HG03521 (cell line): ENCODE results near the gene ZC2HC1C.
"Not testable (repeated sequence)": the region's sequence is repeated elsewhere in the genome, so short reads cannot be mapped to it uniquely, and the experiment has no call there.

ENCODE experiments used
- ATAC-seq: cut with Tn5 transposase; IDR thresholded peaks from one replicate; pipeline ENCODE4 v1.9.1; 2021; ENCODE audit warnings: mild to moderate bottlenecking, moderate library complexity; ENCODE audit not compliant: unreplicated experiment

ZC2HC1C gene

DNA sequence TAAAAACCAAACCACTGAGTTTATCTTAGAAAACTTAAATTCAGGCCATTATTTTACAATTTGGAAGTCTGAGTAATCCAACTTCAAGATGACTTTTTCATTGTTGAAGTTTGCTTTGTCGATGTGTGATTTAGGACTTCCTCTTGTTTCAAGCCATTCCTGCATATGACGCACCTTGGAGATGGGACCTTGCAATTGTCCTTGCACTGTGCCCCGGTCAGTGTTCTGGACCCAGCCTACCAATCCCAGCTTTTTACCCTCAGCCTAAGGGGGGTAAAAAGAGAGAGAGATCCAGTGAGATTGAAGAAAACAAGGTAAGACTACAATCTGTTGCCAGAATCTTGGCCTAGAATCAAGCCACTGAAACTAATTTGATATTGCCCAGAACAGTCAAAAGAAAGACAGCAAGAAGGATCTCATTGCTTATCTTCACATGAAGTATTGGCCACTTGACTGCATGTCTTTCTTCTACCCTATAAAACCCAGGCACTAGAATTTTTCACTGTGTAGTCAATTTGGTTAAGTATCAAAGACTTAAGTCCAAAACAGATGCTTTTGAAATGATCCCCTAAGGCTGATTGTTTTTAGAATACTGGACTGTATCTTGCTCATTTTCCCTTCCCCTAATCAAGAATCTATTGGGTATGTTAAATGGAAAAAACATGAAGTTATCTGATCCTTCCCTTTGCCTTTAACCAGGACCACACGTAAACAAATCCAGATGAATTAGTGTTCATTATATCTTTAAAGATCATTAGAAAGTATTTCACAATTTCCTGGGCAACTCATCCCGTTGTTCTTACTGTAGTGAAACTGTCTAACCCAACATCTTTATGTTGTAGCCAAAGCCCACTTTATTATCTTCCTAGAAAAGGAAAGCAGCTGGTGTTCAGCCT lies 15.8 kb upstream of the ZC2HC1C start:
- ATAC-seq: no peak

DNA sequence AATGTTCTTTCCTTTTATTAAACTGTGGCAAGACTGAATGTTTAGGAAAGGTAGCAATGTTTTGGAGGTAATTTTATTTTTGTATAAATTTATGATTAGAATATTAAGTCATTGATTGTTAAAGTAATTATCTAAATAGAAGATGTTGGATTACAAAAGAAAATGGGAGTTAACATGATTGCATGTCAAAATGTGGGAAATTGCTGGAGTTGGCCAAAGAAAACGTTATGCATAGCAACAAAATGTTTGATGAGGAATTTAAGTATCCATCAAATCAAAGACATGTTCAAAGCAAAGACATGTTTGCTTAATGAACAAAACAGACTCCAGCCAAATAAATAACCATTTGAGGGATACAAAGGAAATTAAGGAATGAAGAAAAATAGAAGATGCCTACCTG lies 15.0 kb upstream of the ZC2HC1C start:
- no peak for ATAC-seq

DNA sequence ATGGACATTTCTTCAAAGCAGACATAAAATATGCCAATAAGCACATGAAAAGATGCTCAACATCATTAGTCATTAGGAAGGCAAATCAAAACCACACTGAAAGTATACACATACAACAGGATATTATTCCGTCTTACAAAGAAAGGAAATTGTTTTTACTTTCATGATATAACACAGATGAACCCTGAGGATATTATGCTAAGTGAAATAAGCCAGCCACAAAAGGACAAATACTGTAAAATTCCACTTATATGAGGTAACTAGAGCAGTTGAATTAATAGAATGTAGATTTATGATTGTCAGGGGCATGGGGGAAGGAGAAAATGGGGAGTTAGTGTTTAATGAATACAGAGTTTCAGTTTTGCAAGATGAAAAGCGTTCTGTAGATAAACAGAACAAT lies 9.8 kb upstream of the ZC2HC1C start:
- no peak for ATAC-seq

DNA sequence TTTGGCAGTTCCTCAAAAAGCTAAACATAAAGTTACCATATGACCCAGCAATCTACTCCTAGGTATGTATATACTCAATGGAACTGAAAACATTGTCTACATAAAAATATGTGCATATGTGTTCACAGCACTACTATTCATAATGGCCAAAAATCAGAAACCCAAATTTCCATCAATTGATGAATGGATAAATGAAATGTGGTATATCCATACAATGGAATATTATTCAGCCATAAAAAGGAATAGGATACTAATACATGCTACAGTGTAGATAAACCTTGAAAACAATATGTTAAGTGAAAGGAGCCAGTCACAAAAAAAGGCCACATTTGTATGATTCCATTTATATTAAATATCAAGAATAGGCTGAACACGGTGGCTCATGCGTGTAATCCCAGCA lies 9.0 kb upstream of the ZC2HC1C start:
- no peak for ATAC-seq

DNA sequence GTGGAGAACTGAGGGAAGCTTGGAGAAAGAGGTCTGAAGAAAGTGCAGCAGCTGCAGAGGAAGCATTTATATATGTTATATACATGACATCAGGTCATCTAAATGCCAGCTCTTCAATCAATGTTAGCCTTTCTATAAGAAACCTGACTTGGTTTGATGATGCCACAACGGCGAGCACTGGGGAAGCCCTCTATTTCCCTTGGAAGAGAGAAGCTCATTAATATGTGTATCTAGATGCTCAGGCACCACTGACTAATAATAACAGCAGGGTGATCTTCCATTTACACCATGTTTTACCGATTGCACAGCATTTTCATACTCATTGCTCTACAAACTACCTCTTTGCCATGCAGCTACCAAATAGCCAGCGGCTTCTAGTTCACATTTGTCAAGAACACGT lies 6.4 kb upstream of the ZC2HC1C start:
- no peak for ATAC-seq

DNA sequence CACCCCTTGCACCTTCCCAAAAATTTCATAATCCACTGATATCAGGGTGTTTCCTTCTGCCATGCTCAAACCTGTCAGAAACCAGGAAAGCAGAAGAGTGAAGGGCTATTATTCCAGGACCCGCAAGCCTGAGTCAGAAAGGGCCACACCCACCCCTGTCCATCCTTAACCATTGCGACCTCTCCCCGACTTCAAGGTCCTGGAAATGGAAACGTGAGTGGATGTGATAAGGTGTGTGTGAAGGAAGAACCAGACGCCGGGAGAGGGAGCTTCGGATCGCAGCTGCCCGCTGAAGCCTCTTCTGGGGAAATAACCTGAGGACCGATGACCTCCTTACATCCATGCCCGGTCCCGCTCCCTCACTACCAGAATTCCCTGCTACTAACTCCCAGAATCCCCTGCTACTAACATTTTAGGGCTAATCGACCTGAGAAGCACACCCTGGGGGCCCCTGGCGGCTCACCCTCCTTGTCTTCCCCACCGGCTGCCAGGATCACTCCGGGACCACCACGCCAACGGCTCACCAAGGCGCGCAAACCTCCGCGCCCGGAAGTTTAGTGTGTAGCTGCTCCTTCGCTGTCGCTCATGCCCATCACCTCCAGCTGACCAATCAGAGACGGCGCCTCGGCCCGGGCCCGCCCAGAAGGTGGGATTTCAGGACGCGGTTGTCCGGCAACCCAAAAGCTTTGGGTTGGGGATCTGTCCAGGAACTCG lies 5.8 kb upstream of the ZC2HC1C start, which contains the start of gene ACYP1:
Gene ACYP1, minus strand, starts transcription at position 534 of the 714 bp plus-strand sequence. Its CDS starts 471 bp downstream, at position 63.
- peak; percentile 97 for ATAC-seq

DNA sequence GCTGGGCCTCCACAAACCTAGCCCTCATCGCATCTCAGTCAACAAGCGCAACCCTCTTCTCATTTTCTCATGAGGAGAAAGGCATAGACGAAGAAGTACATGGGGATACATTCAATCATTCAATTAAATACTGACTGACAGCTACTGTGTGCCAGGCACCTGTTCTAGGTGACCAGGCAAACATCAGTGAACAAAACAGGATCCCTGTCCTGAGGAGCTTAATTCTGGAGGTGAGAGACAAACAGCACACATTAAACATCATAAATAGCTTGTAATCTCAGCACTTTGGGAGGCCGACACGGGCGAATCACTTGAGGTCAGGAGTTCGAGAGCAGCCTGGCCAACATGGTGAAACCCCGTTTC lies 5.3 kb upstream of the ZC2HC1C start:
- no peak for ATAC-seq

DNA sequence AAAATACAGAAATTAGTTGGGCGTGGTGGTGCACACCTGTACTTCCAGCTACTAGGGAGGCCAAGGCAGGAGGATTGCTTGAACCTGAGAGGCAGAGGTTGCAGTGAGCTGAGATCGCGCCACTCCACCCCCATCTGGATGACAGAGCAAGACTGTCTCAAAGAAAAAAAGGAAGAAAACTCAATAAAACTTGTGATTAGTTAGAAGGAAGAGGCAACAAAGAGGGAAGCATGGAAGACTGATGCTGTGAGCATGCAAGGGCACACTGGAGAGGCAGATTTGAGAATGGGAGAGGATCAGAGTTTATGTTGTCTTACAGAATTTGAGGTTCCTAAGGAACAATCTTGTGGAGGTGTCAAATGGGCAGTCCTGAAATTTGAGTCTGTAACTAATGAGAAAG lies 2.8 kb upstream of the ZC2HC1C start:
- ATAC-seq: no peak

DNA sequence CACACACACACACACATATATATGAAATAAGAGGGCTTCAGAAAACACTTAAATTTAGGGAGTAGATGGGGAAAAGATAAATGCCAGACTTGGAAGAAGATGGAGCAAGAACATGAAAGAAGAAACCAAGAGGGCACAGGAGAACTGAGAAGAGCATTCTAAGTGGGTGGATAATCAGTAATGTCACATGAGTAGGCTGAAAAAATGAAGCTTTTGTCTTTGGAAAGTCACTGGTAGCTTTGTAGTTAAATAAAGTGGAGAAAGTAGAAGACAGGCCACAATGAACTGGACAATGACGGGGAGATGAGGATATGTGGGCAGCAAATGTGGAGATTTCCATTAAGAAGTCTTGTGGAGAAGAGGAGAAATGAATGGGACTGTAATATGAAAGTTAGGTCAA lies 2.2 kb upstream of the ZC2HC1C start:
- ATAC-seq: no peak

DNA sequence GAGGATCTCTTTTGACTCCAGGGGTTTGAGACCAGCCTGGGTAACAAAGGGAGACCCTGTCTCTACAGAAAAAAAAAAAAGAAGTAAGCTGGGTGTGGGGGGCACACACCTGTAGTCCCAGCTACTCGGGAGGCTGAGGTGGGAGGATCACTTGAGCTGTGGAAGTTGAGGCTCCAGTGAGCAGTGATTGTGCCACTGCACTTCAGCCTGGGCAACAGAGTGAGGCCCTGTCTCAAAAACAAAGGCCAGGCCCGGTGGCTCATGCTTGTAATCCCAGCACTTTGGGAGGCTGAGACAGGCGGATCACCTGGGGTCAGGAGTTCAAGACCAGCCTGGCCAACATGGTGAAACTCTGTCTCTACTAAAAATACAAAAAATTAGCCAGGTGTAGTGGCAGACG lies 1.7 kb upstream of the ZC2HC1C start:
- ATAC-seq: not testable (repeated sequence)

DNA sequence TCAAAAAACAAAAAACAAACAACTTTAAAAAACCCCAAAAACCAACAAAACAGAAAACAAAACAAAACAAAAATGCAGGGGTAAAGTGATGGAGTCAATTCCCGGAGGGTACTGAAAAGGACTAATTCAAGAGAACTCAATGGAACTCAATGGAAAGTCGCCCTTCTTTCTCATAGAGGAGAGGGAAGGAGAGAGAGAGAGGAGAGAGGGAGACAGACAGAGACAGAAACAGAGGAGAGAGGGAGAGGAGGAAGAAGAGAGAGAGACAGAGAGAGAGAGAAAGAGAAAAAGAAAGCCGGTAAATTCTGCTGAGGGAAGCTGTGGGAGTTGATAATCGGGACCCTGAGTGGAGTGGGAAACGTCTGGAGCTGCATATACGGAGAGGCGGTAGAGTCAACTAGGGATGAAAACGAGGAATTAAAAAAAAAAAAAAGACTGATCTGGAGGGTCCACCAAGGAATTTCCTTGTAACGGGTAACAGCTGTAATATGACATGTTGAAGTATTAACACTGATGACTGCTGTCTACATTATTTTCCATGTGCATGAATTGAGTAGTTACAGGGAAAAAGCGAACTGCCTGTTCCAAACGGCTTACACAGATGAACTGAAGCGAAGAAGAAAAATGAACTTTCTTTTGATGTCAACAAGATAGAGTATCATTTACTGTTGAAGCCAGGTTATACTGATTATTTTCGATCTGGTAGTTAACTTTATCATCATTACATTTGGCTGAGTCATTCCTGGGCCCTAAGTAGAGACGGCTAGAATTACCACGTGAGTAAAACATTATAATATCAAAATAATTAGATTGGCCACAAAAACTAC lies 934 bp upstream of the ZC2HC1C start:
- no peak for ATAC-seq

DNA sequence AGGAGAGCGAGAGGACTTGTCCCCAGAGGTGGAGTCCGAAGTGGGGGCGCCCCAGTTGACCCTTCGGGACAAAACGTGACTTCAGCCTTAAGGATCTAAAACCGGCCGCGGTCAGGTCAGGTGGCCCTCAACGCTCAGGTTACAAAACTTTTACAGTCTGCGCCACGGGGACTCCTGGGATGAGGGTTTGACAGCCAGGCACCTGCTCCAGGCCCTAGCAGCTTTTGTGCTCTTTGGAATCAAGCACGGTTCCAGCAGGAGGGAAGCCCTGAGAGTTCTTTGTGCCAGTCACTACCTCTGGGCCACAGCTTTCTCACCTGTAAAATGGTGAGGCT lies 337 bp downstream of the ZC2HC1C start:
- ATAC-seq: no peak

DNA sequence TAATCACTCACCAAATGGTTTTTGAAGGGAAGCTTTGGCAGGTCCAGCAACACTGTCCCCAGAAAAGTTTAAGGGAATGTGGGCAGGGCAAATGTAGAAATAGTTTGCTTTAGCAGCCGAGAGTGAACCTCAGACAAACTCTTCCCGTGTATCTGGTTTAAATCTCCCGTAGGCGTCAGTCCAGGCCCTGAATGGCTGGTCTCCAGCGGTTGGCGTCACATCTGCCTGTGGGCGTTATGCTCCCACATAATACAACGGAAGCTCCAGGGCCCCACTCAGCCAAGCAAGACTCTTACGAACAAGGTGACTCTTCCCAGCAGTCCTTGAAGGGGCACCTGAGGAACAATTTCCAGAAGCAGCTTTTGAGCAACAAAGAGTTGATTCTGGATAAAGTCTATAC lies 942 bp downstream of the ZC2HC1C start:
- ATAC-seq: no peak

DNA sequence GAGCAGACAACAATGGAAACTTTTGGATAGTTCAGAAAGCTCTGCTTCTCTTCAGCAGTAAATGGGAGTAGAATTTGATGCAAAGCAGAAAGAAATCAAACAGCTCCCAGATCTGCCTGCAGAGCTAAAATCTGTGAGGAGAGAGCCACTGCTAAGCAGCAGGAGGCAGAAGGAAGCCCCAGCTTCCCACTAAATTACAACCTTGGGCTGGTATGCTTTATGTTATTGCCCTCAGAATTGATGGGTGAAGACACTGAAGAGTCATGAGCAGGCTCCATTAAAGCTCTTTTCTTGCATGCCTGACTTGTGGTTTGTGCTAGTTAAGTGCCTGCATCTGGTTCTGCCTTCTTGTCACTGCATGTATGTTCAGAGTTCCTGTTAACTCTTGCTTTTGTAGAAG lies 8.4 kb downstream of the ZC2HC1C start:
- no peak for ATAC-seq

DNA sequence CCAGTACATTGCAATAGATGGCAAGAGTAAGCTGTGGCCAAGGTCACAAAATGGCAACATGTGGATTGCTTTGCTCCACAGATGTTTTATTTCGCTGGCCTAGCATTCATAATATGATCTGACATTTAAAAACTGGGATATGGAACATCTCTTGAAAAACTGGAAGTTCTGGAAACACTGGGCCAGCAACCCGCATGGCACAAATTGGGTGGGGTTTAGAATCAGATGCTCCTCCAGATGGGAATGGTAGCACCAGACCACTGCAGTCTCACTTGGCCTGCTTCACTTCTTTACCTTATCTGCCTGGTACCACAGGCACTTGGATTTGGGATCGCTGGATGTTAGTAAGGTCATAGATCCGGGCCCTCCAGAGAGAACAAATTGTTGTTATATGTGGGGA lies 10.1 kb downstream of the ZC2HC1C start:
- no peak for ATAC-seq

DNA sequence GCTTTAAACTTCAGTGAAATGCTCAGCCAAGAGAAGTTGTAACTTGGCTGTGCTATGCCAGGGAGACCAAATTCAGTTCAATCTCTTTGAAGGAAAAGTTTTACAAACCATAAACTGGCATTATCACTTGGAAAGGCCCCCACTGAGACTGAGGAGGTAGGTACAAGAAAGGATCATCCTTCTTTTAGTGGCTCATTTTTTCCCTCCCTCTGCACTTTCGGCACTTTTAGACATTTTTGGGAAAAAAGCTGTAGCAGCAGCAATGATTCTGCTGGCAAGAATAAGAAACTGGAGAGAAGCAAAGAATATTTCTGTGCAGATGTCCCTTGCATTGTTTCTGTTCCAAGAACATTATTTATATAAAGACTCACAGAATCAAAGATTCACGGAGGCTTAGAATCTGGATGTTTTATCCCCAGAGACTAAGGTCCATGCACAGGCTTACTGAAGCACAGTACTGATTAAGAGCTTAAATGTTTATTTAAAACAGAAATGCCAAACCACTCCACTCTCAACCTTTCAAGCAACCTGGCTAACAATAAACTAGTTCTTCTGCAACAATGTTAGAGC lies 12.3 kb downstream of the ZC2HC1C start:
- ATAC-seq: no peak

DNA sequence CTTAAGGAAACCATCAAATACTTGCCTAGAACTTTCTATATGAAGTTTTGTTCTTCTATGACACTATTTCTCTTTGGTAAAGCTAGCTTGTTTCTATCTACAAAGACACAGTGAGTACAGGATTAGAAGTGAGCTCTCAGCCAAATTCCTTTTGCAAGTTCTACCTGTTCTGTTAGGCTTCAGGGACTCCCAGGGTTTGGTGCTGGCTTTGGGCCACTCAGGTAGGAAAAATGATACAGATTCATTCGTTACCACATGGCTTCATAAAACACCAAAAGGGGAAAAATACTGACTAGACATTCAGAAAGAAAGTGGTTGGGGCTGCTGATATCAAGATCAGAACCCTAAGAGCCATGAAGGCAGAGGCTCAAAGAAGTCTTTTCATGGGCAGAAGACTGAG lies 13.8 kb downstream of the ZC2HC1C start:
- ATAC-seq: no peak

DNA sequence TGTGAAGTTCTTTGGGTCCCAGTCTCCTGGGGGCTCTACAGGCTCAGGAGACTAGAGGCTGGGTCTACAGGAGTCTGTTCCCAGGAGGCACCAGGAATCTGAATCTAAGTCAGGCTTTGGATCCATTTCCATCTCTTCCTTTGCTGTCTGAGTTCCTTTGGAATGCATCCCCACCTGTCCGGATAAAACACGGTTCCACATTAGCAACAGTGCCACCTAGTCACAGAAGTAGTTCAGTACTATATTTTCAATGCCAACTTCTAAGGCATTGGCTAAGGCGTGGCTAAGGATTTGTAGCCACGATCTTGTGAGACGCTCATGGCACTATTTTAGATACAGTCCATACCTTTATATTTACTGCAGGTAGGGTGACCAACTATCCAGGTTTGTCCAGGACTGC lies 15.1 kb downstream of the ZC2HC1C start:
- no peak for ATAC-seq

DNA sequence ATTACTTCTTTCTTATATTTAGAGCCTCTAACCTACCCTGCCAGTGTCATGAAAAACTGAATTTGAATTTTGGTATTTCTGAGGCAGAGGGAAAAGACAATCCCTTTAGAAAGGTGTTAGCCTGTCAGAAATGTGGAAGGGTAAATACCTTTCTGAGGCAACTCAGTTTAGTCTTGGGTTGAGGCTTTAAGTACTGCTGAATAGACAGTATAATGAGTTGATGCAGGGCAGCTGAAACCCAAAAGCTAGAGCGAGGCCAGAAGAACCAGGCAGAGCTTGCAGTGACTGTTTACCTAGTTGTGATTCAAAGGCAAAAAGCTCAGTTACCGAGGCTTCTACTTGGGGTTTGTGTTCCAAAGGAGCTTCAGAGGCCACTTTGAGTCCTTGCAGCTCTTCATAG lies 18.7 kb downstream of the ZC2HC1C start:
- no peak for ATAC-seq

DNA sequence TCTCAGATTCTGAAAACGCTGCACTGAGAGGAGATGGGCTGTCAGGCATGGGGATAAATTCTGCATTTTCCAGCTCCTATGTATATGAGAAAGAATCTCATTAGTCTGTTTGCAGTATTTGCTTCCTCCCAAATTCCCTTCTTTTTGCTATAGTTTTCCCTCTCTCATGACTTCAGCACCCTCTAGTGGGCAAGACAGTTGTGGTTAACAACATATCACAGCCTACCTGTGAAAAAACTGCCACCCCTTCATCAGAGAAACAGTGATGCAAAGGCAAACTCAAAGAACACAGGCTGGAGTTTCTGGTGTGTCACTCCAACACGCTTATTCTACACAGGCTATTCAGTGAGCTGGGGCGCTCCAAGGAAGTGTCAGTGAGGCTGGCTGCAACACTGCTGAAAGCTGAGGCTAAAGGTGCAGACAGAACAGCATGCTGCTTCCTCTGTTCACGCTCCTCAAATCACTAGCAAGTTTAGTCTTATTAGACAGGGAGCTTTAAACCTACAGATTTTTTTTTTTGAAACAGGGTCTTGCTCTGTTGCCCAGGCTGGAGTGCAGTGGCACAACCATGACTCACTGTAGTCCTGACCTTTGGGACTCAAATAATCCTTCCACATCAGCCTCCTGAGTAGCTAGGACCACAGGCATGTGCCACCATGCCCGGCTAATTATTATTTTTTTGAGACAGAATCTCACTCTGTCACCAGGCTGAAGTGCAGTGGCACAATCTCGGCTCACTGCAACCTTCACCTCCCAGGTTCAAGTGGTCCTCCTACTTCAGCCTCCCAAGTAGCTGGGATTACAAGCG lies 19.3 kb downstream of the ZC2HC1C start:
- ATAC-seq: no peak
